Suppressor macrophage treated with lipopolysaccharide for 1 hour (primary cell): ENCODE measurements around the gene CHRNB2.

Experiments used
- DNase-seq, 3 donors: peaks; one replicate each; pipeline ENCODE4 v3.0.0-alpha.2; 2020 to 2022

The CHRNB2 gene

DNA sequence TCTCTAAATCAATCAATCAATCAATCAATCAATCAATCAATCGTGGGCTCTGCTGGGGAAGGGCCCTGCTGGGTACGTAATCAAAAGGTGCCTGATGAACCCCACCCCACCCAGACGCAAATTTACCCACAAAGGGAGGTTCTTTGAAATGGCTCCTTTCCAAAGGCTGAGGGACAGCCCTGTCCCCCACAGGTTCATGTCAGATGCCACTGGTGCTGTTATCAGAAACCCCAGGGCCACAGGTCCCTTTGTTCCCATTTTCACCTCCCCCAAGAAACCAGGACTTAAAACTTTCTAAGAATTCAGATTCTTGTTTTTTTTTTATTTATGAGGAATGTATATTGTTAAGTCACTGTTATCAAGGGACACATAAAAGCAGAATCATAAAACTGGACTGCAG is 14.2 kb downstream of the CHRNB2 start:
- DNase-seq = no peak

DNA sequence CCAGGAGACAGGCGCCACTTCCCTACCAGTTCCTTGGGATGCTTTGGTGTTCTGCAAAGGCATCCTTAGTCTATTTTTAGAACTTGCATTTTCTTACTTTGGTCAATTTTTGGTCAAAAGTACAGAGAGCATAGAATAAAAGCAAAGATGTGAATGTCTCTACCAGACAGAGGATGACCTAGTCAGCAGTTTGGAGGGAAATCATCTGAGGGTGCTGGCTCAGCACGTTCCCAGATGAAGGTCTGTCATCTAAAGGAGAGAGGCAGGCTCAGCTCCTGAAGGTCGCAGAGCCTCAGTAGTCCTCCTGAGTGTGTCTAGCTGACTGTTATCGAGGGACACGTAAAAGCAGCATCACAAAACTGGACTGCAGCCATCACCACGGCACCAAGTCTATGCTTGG is 15.3 kb downstream of the CHRNB2 start:
- no peak for DNase-seq

DNA sequence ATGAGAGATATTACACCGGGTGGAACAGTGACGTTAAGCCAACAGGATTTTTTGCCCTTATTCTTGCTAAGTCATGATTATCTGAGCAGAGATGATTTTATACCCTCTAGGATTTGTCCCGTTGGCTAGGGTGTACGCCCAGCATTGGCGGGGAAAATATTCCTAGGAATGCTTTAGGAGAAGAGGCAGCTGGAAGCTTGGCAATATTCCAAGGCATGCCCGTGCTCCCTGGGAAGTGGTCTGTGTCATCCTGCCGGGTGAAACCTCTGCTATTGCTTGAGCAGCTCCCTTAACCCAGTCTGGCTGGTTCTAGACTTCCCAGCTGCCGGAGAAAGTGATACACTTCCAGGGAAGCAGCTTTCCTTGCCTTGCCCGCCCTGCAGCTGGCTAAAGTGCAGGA is 16.2 kb downstream of the CHRNB2 start:
- DNase-seq = no peak

DNA sequence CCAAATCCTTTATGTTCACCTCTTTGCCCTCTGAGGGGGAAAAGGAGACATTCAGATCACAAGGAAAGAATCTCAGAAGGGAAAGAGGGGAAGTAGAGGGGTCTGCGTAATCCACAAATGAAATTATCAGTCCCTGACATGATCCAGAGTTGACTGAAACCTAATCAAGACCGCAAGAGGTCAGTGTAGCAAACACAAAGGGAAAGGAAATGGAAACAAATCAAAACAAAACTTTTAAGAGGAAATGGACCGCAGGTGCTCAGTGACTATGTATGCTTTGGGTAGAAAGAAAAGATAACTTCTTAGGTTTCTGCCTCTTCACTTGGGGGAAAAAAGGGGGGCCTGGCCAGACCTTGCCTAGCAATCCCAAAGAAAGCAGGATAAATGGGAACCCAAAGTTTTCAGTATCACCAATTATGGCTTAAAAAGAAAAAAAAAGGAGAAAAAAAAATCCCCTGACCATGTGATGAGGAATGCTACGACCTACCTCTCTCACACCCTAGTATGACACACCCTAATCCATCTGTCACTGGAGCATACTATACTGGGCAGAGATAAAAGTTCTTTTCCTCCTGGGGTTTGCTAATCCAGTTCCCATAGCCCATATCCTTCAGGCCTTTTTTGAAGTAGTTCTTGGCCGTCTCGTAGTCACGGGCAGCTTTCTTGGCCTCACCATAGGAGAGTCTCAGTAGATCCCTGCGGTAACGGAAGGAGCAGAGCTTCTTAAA is 16.9 kb downstream of the CHRNB2 start:
- no peak for DNase-seq

DNA sequence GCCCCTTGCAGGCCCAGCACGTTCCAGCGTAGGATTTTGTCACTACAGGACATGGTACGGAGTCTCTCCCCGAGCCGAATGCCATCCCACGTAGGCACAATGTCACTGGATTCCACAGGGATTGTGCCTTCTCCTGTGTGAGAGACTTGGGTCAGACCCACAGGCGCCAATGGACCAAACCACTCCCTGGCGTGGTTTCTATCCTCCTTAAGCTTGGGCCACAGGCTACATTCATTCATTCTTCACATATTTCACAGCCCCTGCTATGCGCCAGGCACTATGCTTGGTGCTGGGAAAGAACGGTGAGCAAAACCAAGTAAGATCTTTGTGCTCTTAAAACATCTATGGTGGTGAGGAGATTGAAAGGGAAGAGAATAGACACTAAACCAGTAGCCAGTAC is 18.7 kb downstream of the CHRNB2 start:
- no peak for DNase-seq

DNA sequence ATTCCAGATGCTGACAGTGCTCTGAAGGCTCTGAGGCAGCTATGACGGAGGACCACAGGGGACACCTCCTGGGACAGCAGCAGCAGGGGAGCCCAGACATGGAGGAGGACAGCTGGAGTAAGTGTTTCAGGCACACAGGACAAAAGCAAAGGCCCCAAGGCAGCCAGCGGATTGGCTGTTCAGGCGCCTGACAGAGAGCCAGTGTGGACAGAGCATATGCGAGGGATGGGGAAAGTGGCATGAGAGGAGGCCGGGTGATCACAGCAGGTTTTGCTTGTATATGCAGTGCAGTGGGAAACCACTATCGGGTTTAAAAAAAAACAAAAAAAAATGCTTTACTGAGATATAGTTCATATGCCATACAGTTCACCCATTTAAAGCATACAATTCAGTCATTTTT is 19.1 kb downstream of the CHRNB2 start:
- DNase-seq = no peak

DNA sequence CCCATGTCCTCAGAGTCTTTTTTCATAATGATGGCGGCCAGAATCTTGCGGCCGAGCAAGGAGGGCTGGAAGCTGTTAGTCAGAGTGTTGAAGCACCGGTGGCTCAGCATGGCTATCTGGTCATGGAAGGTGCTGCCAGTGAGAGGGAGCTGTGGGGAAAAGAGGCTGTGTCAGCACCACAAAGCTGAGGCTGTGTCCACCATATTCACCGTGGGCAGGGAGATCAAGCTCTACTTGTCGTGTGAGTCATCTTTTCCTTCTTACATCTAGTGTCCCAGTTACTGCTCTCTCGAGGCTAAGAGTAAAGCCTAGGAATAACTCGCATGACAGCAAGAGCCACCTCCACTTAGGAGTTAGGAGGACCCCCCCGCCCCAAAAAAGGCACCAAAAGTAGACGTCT is 22.2 kb downstream of the CHRNB2 start:
- DNase-seq = peak in 1 of 3 donors; percentile 27

DNA sequence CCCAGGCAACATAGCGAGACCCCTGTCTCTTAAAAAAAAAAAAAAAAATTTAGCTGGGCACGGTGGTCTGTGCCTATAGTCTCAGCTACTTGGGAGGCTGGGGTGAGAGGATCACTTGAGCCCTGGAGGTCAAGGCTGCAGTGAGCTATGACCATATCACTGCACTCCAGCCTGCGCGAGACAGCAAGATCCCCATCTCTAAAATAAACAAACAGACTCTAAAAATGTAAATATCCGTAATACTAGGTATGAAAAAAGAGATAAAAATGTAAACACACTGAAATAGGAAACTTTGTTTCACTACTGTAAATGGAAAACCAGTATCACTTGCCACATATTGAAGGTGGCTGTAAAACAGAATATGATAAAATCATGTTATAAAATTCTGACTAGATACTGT is 23.2 kb downstream of the CHRNB2 start:
- no peak for DNase-seq

DNA sequence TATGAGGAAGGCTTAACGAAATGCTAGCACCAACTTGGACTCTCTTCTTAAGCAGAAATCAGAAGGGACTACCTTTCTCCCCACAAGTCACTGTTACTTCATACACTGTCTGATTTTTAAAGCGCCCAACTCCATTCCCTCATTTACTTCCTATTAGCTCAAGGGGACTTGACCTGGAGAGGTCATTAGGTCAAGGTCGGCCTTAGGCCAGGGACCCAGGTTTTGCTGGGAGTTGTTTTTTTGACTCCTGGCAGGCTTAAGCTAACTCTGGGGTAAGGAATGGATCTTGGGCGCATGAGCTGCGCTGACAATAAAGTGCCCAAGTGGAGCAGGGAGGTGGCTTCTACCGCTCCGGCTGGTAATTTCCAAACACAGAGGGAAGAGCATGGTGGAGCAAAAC is 23.6 kb downstream of the CHRNB2 start:
- no peak for DNase-seq

DNA sequence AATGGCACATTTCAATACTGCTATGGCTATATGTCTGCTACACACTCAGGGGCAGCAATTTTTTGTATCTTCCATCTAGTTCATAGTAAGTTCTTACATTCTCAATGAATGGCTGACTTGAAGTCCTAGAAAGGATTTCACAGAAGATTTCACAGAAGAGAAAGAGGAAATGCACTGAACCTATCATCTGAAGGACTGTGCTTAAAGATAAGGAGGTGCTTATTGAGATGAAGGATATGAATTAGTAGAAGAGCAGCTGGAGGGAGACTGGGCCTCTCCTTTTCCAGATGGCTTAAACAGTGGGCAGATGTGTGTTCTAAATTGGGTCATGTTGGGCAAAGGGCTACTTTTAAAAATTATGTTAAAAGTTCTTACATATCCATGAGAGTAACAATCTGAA is 25.8 kb downstream of the CHRNB2 start:
- DNase-seq = no peak

DNA sequence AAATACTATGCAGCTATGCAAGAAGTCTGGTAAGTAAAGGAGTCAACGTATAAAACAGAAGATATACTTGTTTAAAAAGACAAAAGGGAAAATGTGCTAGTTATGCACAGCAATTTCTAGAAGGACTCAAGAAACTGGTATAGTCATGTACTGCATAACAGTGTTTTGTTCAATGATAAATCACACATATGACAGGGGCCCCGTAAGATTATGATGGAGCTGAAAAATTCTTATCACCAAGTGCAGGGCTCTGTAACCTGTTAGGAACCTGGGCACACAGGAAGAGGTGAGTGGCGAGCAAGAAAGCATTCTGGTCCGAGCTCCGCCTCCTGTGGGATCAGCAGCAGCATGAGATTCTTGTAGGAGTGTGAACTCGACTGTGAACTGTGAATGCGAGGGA is 27.2 kb downstream of the CHRNB2 start:
- no peak for DNase-seq

DNA sequence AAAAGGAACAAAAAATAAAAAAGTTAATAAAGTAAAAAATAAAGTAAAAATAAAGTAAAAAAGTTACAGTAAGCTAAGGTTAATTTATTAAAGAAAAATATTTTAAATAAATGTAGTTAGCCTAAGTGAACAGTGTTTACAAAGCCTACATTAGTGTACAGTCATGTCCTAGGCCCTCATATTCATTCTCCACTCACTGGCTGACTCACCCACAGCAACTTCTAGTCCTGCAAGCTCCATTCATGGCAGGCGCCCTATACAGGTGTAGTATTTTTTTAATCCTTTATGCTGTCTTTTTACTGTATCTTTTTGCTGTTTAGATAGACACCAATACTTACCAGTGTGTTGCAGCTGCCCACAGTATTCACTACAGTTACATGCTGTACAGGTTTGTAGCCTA is 28.0 kb downstream of the CHRNB2 start:
- DNase-seq = peak in 1 of 3 donors; percentile 17

DNA sequence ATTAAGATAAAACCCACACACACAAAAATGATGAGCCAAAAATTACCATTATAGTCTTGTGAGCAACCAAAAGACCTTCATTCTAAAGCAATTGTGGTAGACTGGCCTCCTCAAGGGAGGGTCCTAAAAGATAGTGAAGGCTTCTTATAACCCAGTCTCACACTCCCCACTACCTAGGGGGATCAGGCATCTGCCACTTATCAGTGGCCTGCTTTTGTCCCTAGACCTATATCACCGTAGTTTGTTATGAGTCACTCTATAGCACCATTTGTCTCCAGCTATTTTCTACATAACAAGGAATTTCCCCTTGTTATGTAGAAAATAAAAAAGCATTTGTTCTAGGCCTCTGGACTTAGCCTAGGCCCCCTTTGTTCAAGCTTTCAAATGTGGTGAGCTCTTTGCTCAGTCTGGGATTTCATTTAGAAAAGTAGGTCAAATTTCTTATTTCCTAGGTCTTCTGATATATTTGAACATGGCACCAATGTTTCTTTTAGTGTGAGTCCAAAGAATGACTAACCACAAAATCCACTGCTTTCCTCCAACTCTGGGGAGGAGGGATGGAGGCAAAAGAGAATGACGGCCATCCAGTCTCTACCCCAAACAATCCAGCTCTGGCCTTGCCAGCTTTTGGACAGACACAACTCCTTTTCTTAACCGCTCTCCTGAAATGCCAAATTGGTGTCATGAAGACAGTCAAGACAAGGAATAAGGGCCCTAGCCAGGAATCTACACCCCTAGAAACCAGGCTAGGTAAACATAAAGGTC is 31.5 kb downstream of the CHRNB2 start:
- no peak for DNase-seq

DNA sequence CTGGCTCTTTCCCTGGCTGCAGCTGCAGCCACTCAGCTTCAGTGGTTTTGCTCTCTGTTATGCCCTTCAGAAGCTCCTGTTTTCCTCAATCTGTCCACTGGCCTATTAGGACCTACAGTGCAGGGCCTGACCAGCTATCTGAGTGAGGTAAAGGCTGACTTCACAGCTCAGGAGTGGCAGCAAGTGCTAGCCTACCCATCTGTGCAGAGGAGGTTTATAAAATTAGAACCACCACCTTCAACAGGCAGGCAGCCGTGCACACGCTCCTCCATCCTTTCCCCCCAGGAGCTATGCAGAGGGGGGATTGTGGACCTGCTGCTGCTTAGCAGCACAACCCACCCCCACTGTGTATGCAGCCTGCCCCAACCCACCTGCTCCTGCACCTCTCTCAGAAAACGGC is 32.1 kb downstream of the CHRNB2 start:
- no peak for DNase-seq

DNA sequence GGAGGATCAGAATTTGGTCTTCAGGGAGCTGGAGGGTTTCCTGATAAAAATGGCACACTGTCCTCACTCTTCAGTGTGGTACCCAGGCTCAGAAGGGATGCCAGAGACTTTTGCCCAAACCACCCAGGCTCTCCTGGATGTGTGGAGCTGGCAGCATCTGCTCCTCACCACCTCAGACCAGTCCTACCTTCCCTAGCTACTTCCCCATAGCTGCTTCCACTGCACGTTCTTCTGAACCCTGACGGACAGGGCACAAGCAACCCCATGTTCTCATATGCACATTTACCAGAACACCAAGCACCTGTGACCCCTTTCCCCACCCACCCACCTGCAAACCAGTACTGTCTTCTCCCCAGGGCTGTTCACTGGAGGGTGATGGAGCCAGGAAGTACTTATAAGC is 35.7 kb downstream of the CHRNB2 start:
- no peak for DNase-seq

DNA sequence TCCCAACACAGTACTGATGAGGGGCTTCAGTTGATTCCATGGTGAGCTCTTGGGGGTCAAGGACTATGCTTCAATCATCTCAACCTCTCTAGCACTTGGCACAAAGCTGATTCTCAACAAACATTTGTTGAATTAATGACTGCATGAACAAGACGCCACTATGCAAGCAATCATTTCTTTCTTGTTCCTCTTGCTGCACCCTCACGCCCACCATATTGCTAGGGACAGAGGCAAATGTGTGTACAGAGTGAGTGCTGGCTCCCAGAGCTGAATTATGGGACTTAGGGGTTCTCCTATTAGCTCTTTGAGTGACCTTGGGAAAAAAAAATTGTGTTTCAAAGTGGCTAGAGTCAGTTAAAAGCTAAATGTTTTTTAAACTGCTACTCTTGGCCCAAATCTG is 38.0 kb downstream of the CHRNB2 start:
- DNase-seq = peak; percentile 55 to 68 (median 56)

DNA sequence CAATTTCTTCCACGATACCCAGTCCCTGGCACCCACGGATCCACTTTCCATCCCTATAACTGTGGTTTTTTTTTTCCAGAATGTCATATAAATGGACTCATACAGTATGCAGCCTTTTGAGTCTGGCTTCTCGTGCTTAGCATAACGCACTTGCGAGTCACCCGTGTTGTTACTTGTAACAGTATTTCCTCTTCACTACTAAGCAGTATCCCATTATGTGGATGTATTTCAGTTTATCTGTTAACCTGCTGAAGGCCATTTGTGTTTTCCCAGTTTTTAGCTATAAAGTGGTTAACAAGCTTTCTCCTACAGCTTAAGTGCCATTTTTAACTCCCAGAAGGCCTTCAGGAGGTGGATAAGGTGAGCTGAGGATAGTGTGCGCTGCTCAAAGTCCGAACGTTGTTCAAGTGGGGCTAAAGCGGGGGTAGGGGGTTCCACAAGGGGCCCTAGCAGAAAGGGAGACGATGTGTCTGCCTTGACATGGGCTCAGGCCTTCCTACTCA is 39.6 kb downstream of the CHRNB2 start:
- peak; percentile 57 to 68 (median 59) for DNase-seq

DNA sequence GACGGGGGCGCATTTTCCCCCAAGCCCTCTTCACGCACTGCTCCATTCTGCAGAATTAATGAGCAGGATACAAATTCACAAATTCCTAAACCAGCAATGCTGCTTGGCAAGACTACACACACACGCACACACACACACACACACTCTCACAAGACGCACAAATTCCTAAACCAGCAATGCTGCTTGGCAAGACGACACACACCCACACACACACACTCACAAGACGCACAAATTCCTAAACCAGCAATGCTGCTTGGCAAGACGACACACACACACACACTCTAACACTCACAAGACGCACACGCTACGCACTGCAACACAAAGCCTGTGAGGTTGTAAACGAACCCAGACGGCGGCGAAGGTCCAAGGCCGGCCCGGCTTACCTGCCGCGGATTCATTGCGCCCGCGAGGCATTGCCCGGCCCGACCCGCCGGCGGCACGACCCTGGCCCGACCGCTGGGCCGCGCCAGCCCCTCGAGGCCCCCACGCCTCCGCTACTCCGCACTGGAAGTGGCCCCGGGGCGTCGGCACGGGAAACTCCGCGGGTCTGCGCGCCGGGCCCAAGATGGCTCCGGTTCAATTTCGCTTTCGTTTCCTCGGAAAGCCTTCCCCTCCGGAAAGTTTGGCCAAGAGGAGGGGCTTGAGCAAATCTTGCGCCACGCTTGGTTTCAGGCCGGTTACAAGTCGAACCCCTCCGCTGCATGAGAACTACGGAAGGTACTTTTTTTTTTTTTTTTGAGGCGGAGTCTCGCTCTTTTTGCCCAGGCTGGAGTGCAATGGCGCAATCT is 40.2 kb downstream of the CHRNB2 start, which contains the start of gene ADAR:
Gene ADAR, minus strand, starts transcription at position 578 of the 788 bp plus-strand sequence. Its CDS starts 180 bp downstream, at position 398.
- DNase-seq = peak; percentile 98 to 100 (median 99)

DNA sequence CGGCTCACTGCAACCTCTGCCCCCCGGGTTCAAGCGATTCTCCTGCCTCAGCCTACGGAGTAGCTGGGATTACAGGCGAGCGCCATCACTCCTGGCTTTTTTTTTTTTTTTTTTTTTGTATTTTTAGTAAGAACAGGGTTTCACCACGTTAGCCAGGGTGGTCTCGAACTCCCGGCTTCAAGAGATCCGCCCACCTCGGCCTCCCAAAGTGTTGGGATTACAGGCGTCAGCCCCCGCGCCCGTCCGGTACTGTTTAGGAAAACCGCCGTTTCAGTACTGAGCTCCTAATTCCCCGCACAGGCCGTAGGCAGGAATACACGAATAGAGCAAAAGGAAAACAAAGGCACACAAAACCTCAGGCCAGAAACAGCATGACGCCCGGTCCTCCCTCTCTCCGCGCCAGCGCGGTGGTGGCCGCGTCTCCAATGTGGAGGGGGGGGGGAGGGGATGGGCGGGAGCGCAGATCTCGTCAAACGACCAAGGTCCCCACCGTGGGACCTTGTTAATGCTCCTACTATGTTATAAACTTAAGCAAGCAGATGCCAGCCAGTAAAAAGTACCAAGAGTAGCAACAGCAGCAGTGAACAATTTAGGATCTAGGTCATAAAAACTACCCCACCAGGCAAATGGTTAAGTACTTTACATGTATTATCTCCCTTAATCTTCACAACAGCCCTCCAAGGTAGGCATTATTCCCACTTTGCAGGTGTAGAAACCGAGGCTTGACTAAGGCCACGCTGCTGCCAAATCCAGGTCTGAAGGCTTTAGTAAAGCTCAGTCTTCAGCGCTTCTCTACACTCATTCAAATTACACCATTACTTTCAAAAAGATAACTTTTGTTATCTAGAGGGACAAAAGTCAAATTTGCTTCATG is 41.1 kb downstream of the CHRNB2 start:
- peak; percentile 51 to 65 (median 52) for DNase-seq

DNA sequence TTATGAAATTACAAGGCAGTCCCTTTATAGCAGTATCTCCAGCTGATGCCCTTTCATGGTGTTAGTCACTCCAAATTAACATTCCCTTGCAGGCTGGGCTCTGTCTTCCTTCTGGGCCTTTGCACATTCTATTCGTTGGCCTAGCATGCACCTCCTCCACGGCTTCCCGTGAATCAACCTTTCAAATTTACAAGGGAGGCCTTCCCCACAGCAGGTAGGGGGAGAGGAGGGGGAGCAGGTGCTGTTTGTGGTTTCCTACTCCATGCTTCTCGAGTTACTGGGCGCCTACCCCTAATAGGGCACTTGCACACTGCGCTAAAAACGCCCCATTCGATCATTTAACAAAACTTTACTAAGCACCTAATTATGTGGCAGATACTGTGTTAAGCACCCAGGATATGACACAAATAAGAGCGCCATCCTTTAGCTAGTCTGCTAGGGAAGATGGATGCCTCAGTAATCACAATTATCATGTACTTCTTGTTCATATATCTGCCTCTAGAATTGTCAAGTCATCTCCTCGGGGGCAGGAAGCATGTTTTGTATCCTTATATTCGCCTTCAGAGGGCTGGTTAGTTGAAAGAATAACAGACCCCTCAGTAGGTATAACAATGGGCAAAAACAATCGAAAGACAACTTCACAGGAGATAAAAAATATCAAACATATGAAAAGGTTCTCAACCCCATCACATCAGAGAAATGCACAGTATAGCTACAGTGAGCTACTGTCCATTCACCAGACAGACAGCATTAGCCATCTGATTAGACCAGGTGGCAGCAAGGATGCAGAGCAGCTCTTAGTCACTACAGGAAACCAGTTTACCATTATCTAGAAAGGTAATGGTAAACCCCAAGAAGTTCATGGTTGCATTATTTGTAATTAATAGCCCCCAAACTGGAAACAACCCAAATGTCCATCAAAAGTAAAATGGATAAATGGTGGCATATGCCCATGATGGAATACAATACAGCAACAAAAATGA is 42.1 kb downstream of the CHRNB2 start:
- DNase-seq = no peak
